Upper lobe of left lung (tissue), 6 donors: ENCODE measurements around the gene FKBP8. TPM values are rescaled to one million over a fixed set of nuclear protein-coding genes. Genes with fewer than 3 reads are reported as not detected.

Experiments
- ATAC-seq, 2 donors: fragments of 200-7000 bp; cut with Tn5 transposase; one replicate each; pipeline ENCODE4 v1.9.1; 2022; ENCODE audit warnings: mild to moderate bottlenecking in 2 of 2, moderate library complexity in 2 of 2; ENCODE audit not compliant: low FRiP score in 2 of 2
- DNase-seq, 2 donors: peaks; one replicate each; pipeline ENCODE4 v3.0.0-alpha.2; 2019 to 2020
- H3K27ac ChIP-seq, 4 donors: fragments of 200-600 bp; sonication (generic); one replicate each; pipeline ENCODE4 v1.5.1; 2016 to 2019
- H3K27me3 ChIP-seq, 4 donors: fragments of 200-600 bp; sonication (generic); one replicate each; pipeline ENCODE4 v1.5.1; 2017 to 2019
- H3K36me3 ChIP-seq, 4 donors: fragments of 200-600 bp; sonication (generic); one replicate each; pipeline ENCODE4 v1.5.1; 2016 to 2019
- H3K4me1 ChIP-seq, 4 donors: fragments of 200-600 bp; sonication (generic); one replicate each; pipeline ENCODE4 v1.5.1; 2018 to 2019
- H3K4me3 ChIP-seq, 4 donors: fragments of 200-600 bp; sonication (generic); one replicate each; pipeline ENCODE4 v1.5.1; 2017 to 2019; ENCODE audit warnings: mild to moderate bottlenecking in 2 of 4, moderate library complexity in 1 of 4
- H3K9me3 ChIP-seq, 4 donors: fragments of 200-600 bp; sonication (generic); one replicate each; pipeline ENCODE4 v1.5.1; 2018 to 2019
- EP300 ChIP-seq, 4 donors: sonication (generic); formaldehyde crosslinking; IDR thresholded peaks; one replicate each; pipeline ENCODE4 v1.5.1; 2017; ENCODE audit warnings: antibody characterized with exemption in 4 of 4, control low read depth in 2 of 4
- POLR2A ChIP-seq, 4 donors: fragments of 450-650 bp; IDR thresholded peaks; one replicate each; pipeline ENCODE4 v1.5.1; 2016 to 2017; ENCODE audit warnings: antibody characterized with exemption in 4 of 4, mild to moderate bottlenecking in 2 of 4
- POLR2AphosphoS5 ChIP-seq, 2 donors: sonication (generic); formaldehyde crosslinking; IDR thresholded peaks; one replicate each; pipeline ENCODE4 v1.5.1; 2017; ENCODE audit warnings: antibody characterized with exemption in 2 of 2
- WGBS, 2 donors: methylation state at CpG; one replicate each; pipeline ENCODE4 v1.1.5; 2017 to 2018; 5-methylcytosine and 5-hydroxymethylcytosine counted together
- total RNA-seq, 6 donors: library from RNA; depleted of rRNA in 4 of 6; stranded (reverse); fragments of >200 nt in 4 of 6; gene quantifications; one replicate each; pipeline versions ENCODE4 v1.1.0 to v1.2.1, GENCODE V29; 2016 to 2021
- TF ChIP-seq, protein P1 (sequence below), 6 experiments: fragments of 450-650 bp in 4 of 6; fragments of 200-600 bp in 2 of 6; sonication (generic) in 2 of 6; IDR thresholded peaks; one replicate each; pipeline ENCODE4 v1.5.1; 2016 to 2019; ENCODE audit warnings: antibody characterized with exemption in 6 of 6
- donor health status: DM: no; HTN: no; CAD: no; lungs with moderate emphysema.
- donor health status: DM: no; HTN: yes; CAD: no; lungs with severe emphysema.

FKBP8 gene
- total RNA-seq, 6 donors from 2014 or later: 242 to 450 (median 284) TPM

DNA sequence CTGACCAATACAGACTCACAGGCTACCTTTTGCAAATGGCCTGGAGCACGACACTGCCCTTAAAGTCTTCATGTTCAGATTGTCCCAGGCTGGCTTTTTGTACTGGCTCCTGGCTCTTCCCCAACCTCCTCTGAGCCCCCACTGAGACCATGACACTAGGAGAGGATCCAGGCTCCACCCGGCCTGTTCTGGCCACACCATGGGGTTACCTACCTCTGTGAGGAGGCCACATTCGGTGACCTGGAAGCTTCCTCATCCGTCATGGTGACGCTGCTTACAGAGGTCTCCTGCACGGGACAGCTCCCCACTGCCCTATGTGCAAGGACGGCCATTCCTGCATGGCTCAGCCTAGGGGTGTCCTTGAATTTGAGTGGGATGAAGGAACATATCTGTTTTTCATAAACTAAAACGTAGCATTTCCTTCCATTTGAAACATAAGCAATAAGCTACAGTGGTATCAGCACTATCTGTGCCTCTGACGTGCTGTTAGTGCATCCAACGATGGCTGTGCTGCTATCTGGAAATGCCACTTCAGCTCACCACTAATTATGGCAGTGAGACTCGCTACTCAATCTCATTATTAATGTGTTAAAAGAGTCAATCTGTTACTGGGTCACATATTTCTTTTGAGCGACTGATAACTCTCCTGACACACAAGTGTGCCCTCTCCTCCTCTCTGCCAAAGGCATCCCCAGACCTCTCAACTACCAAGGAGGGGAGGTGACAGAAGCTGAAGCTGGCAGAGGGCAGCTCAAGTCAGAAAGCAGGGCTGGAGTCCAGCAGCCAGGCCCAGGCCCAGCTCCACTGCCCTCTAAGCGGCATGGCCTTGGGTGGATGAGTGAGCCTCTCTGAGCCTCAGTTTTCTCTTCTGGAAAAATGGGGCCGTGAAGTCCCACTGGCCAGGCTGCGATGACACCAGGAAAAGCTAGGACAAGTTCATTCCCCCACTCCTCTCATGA, 51.1 kb downstream of the FKBP8 start:
- WGBS, 2 donors: 86 to 91% methylated on average over 11 to 15 of the region's 15 CpGs
- H3K27ac ChIP-seq: peak overlapping the region in 3 of 4 donors; percentile 65 to 77 (median 76)
- TF ChIP-seq, protein P1, sequence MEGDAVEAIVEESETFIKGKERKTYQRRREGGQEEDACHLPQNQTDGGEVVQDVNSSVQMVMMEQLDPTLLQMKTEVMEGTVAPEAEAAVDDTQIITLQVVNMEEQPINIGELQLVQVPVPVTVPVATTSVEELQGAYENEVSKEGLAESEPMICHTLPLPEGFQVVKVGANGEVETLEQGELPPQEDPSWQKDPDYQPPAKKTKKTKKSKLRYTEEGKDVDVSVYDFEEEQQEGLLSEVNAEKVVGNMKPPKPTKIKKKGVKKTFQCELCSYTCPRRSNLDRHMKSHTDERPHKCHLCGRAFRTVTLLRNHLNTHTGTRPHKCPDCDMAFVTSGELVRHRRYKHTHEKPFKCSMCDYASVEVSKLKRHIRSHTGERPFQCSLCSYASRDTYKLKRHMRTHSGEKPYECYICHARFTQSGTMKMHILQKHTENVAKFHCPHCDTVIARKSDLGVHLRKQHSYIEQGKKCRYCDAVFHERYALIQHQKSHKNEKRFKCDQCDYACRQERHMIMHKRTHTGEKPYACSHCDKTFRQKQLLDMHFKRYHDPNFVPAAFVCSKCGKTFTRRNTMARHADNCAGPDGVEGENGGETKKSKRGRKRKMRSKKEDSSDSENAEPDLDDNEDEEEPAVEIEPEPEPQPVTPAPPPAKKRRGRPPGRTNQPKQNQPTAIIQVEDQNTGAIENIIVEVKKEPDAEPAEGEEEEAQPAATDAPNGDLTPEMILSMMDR (IDR thresholded peaks at IDR 0.05): no peak
- TF ChIP-seq POLR2A (IDR thresholded peaks at IDR 0.05): no peak
- TF ChIP-seq POLR2AphosphoS5 (IDR thresholded peaks at IDR 0.05): no peak
- TF ChIP-seq EP300 (IDR thresholded peaks at IDR 0.05): no peak
- no peak overlapping the region for H3K4me3 ChIP-seq
- no peaks in the 10 kb centered on the region for H3K9me3 ChIP-seq
- H3K27me3 ChIP-seq: no peaks in the 10 kb centered on the region
- DNase-seq (no peak), ATAC-seq (no peak)
- H3K36me3 ChIP-seq: peaks cover 0 to 2% (median 0%) of the 10 kb centered on the region in 4 donors
- H3K4me1 ChIP-seq: peaks cover 71 to 88% (median 76%) of the 10 kb centered on the region in 4 donors

DNA sequence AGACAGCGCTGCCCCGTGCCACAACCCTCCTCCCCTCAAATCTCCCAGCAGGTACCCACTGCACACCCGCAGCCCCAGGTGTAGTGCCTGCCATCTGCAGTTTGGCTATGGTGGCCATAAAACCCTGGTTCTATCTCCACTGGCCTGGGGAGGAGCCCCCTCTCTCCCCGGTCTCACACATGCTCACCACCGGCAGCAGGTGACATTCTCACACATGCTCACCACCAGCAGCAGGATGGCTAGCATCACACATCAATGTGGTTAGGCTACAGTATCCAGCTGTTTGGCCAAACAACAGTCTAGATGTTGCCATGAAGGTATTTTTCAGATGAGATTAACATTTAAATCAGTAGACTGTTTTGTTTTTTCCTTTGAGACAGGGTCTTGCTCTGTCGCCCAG, 52.6 kb downstream of the FKBP8 start:
- no peak for TF ChIP-seq POLR2AphosphoS5 (IDR thresholded peaks at IDR 0.05)
- TF ChIP-seq POLR2A (IDR thresholded peaks at IDR 0.05): no peak
- TF ChIP-seq, protein P1 (IDR thresholded peaks at IDR 0.05): no peak
- TF ChIP-seq EP300 (IDR thresholded peaks at IDR 0.05): no peak
- no peak overlapping the region for H3K27ac ChIP-seq
- ATAC-seq (no peak), DNase-seq (no peak)
- no peaks in the 10 kb centered on the region for H3K9me3 ChIP-seq
- no peaks in the 10 kb centered on the region for H3K27me3 ChIP-seq
- WGBS, 2 donors: 98% methylated on average over 3 to 6 of the region's 6 CpGs
- no peak overlapping the region for H3K4me3 ChIP-seq
- peaks cover 0 to 2% (median 0%) of the 10 kb centered on the region in 4 donors for H3K36me3 ChIP-seq
- peaks cover 71 to 88% (median 76%) of the 10 kb centered on the region in 4 donors for H3K4me1 ChIP-seq

DNA sequence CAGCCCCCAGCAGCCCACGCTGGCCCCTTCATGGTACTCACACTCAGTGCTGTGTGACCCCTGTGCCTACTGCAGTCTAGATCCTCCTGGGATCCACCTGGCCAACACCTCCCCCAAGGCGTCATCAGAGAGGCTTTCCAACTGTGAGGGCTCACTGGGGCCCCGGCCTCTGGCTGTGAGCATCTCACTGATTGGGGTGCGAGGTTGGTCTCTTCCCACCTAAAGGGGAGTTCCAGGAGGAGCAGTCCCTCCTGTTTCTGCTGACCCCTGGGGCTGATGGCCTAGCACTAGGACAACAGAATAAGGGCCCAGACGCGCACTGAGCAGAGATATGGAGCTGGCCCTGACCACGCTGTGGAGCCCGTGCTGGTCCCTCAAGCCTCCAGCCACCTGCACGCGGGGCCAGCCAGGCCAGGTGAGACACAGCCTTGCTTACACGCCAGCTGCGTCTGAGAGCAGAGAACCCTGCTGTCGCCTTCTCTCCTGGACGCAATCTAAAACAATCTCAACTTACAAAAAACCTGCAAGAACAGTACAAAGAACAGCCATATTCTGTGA, 53.7 kb downstream of the FKBP8 start:
- WGBS, 2 donors: 98% methylated on average over 12 of the region's 14 CpGs
- TF ChIP-seq EP300 (IDR thresholded peaks at IDR 0.05) (no peak), POLR2AphosphoS5 (IDR thresholded peaks at IDR 0.05) (no peak), POLR2A (IDR thresholded peaks at IDR 0.05) (no peak)
- TF ChIP-seq, protein P1 (IDR thresholded peaks at IDR 0.05): no peak

DNA sequence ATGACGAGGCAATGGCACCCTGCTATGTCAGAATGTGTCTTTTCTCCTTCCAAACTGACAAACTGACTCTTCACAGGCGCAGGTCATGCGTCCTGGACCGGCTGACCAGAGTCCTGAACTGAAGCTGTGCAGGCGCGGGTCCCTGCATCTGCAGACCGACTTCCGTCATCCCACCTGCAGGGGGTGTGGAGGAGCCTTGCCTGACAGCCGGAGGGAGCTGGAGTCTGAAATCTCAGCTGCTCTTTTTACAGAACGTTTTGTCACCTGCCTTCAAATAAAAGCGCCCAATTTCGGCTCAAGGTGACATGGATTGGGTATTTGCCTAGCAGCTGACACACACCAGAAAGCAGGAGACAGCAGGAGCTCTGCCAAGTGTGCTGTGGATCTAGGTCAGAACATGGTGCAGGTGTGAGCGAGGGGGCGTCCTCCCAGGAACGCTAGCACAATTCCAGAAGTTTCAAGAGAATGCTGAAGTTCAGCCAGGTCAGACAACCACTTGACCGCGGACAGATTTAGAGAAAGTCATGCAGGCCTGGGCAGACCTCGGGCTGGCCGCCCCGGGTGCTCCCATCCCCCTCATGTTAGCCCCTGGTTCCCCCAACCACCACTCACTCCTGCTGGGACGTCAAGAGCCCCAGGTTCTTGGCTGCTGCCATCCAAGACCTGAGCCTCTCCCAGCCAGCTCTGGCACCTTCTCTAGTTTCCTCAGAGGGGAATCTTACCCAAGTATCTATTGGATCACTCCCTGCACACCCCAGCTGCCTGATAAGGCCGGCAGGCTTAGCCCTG, 54.3 kb downstream of the FKBP8 start:
- Histone ChIP-seq H3K9me3 (no peaks in the 10 kb centered on the region), H3K4me3 (no peak overlapping the region), H3K27ac (peak overlapping the region in 3 of 4 donors; percentile 9 to 34 (median 13)), H3K27me3 (no peaks in the 10 kb centered on the region), H3K36me3 (peaks cover 0 to 2% (median 0%) of the 10 kb centered on the region in 4 donors), H3K4me1 (peaks cover 69 to 87% (median 75%) of the 10 kb centered on the region in 4 donors)
- TF ChIP-seq EP300 (IDR thresholded peaks at IDR 0.05): no peak
- TF ChIP-seq, protein P1 (IDR thresholded peaks at IDR 0.05): peak in 4 of 6 experiments; percentile 18 to 30 (median 24)
- DNase-seq (no peak), ATAC-seq (no peak)
- WGBS, 2 donors: 56 to 65% methylated on average over 7 to 22 of the region's 22 CpGs

More for the DNA sequence above, 53.7 kb downstream of the FKBP8 start:
- Histone ChIP-seq H3K9me3 (no peaks in the 10 kb centered on the region), H3K36me3 (peaks cover 0 to 2% (median 0%) of the 10 kb centered on the region in 4 donors), H3K4me1 (peaks cover 71 to 88% (median 76%) of the 10 kb centered on the region in 4 donors), H3K4me3 (no peak overlapping the region), H3K27me3 (no peaks in the 10 kb centered on the region), H3K27ac (peak overlapping the region in 2 of 4 donors; percentile 9 to 34)
- ATAC-seq (no peak), DNase-seq (no peak)
